Measurements from ENCODE around the gene CCDC66. TPM values are rescaled to one million over a fixed set of nuclear protein-coding genes. Genes with fewer than 3 reads are reported as not detected.
"Not testable (repeated sequence)": the region's sequence is repeated elsewhere in the genome, so short reads cannot be mapped to it uniquely, and the experiment has no call there.

CCDC66 gene
- 10 to 100 TPM; 23.5 to 28.5 TPM for total RNA-seq

GRCh38 chr3:56556908-56557830 lies at the start of gene CCDC66:
TSS of gene CCDC66 (plus strand) at chr3:56557175. CDS start at chr3:56557243, 68 bp downstream.
- CTCF ChIA-PET, result interaction anchor here (0.6 to 1.8 kb wide), 5 partner anchors 14 to 1512 kb away, joined by 3 to 6 read pairs (median 3); no protein-coding TSS in a partner anchor
- intact Hi-C loops (cut with DNase I, micrococcal nuclease), result loop anchor here (1.0 to 10.0 kb wide), 11 partner anchors 35 to 1198 kb away; partner anchors contain the start of genes APPL1 (in 1 of the 2), SLMAP (in 1 of the 2) and TASOR (in 1 of the 2)
- H3K36me3 Mint-ChIP-seq (ENCODE audit: low read depth), result peaks cover 16% of the 10 kb centered on the region
- peak within 1 kb of the TSS; percentile 93 for H3K4me3 Mint-ChIP-seq
- peak; percentile 97 for DNase-seq
- peaks cover 3% of the 10 kb centered on the region for H3K9me3 Mint-ChIP-seq (ENCODE audit: low read depth)
- H3K4me1 Mint-ChIP-seq, result peaks cover 20% of the 10 kb centered on the region
- POLR2A ChIA-PET, result interaction anchor here (0.5 to 1.4 kb wide), 3 partner anchors 29 to 120 kb away, joined by 3 to 6 read pairs (median 3); no protein-coding TSS in a partner anchor
- ATAC-seq, result peak; percentile 97
- no peaks in the 10 kb centered on the region for H3K27me3 Mint-ChIP-seq
- peak within 1 kb of the TSS; percentile 99 for H3K27ac Mint-ChIP-seq

GRCh38 chr3:56519641-56520040 lies 37.3 kb upstream of the CCDC66 start:
- ChIA-PET POLR2A (no interaction called here), CTCF (interaction anchor here (1.2 kb wide), 1 partner anchor 25 kb away, joined by 5 read pairs; no protein-coding TSS in a partner anchor)
- ATAC-seq (no peak), DNase-seq (no peak)
- H3K27ac Mint-ChIP-seq, result no peak overlapping the region
- no peaks in the 10 kb centered on the region for H3K36me3 Mint-ChIP-seq (ENCODE audit: low read depth)
- H3K4me1 Mint-ChIP-seq, result no peaks in the 10 kb centered on the region
- no peaks in the 10 kb centered on the region for H3K9me3 Mint-ChIP-seq (ENCODE audit: low read depth)
- peaks cover 17% of the 10 kb centered on the region for H3K27me3 Mint-ChIP-seq
- intact Hi-C loops (cut with DNase I, micrococcal nuclease), result no loop called here
- H3K4me3 Mint-ChIP-seq, result no peak overlapping the region

GRCh38 chr3:56522374-56522773 lies 34.6 kb upstream of the CCDC66 start:
- no peaks in the 10 kb centered on the region for H3K4me1 Mint-ChIP-seq
- H3K27me3 Mint-ChIP-seq, result peaks cover 10% of the 10 kb centered on the region
- intact Hi-C loops (cut with DNase I, micrococcal nuclease), result no loop called here
- ChIA-PET CTCF (interaction anchor here (1.6 kb wide), 1 partner anchor 28 kb away, joined by 4 read pairs; no protein-coding TSS in a partner anchor), POLR2A (no interaction called here)
- H3K36me3 Mint-ChIP-seq (ENCODE audit: low read depth), result no peaks in the 10 kb centered on the region
- ATAC-seq (no peak), DNase-seq (no peak)
- no peak overlapping the region for H3K4me3 Mint-ChIP-seq
- H3K9me3 Mint-ChIP-seq (ENCODE audit: low read depth), result no peaks in the 10 kb centered on the region
- H3K27ac Mint-ChIP-seq, result no peak overlapping the region

GRCh38 chr3:56525291-56525690 lies 31.7 kb upstream of the CCDC66 start:
- ChIA-PET POLR2A (no interaction called here), CTCF (no interaction called here)
- ATAC-seq (no peak), DNase-seq (no peak)
- no peak overlapping the region for H3K4me3 Mint-ChIP-seq
- H3K4me1 Mint-ChIP-seq, result no peaks in the 10 kb centered on the region
- no peaks in the 10 kb centered on the region for H3K9me3 Mint-ChIP-seq (ENCODE audit: low read depth)
- intact Hi-C loops (cut with DNase I, micrococcal nuclease), result no loop called here
- H3K27me3 Mint-ChIP-seq, result peaks cover 7% of the 10 kb centered on the region
- H3K27ac Mint-ChIP-seq, result no peak overlapping the region
- no peaks in the 10 kb centered on the region for H3K36me3 Mint-ChIP-seq (ENCODE audit: low read depth)

- Mint-ChIP-seq H3K4me1 (no peaks in the 10 kb centered on the region), H3K9me3 (ENCODE audit: low read depth) (peaks cover 9% of the 10 kb centered on the region)
Observed at GRCh38 chr3:56536735-56537134, 20.2 kb upstream of the CCDC66 start.

DNA sequence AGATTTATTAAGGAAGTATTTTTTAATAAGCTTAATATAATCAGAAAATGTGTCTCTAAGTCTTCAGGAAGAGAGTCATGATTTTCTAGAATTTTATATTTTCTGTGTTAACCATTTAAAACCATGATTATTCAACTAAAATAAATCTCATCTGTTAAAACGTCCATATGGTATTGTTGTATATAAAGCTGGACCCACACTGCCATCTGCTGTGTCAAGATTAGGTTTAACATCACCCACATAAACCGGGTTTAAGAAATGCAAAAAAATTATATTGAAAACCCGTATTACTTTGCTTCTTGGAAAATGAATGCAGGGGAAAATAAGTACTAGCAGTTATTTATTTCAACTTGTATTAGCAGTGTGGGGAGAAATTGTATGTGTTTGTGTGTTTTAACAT lies 9.5 kb upstream of the CCDC66 start:
- no peak for DNase-seq
- H3K27me3 Mint-ChIP-seq, result peaks cover 7% of the 10 kb centered on the region
- no peaks in the 10 kb centered on the region for H3K36me3 Mint-ChIP-seq (ENCODE audit: low read depth)
- H3K4me1 Mint-ChIP-seq, result no peaks in the 10 kb centered on the region
- H3K4me3 Mint-ChIP-seq, result no peak overlapping the region
- ATAC-seq, result no peak
- peaks cover 8% of the 10 kb centered on the region for H3K9me3 Mint-ChIP-seq (ENCODE audit: low read depth)
- intact Hi-C loops (cut with DNase I, micrococcal nuclease), result loop anchor here in 1 of 2 experiments (5.0 kb wide), 1 partner anchor 205 kb away; no protein-coding TSS in a partner anchor
- CTCF ChIA-PET, result interaction anchor here (0.7 kb wide), 1 partner anchor 46 kb away, joined by 3 read pairs; no protein-coding TSS in a partner anchor
- POLR2A ChIA-PET, result no interaction called here
- no peak overlapping the region for H3K27ac Mint-ChIP-seq

More at GRCh38 chr3:56536735-56537134, 20.2 kb upstream of the CCDC66 start:
- Mint-ChIP-seq H3K27ac (no peak overlapping the region), H3K4me3 (no peak overlapping the region), H3K27me3 (peaks cover 5% of the 10 kb centered on the region), H3K36me3 (ENCODE audit: low read depth) (peaks cover 4% of the 10 kb centered on the region)
- ChIA-PET POLR2A (no interaction called here), CTCF (no interaction called here)
- ATAC-seq, result no peak
- no peak for DNase-seq
- intact Hi-C loops (cut with DNase I, micrococcal nuclease), result no loop called here

DNA sequence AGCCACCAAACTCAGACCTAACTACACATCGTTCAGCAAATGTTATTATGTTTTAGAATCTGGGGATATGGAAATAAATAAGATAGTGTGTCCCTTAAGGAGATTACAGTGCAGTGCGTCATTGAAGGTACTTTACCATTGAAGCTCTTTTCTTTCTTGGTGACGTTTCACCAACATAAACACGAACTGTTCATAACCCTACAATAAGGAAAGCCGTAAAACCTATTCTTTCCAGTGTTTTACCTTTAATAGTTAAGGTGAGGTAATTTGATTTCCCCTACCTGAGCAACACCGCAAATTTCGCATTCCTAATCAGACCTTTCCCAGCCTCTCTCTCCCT lies 826 bp downstream of the CCDC66 start:
- Mint-ChIP-seq H3K4me3 (peak overlapping the region; percentile 93), H3K27me3 (no peaks in the 10 kb centered on the region), H3K9me3 (ENCODE audit: low read depth) (no peaks in the 10 kb centered on the region), H3K36me3 (ENCODE audit: low read depth) (peaks cover 16% of the 10 kb centered on the region), H3K27ac (peak overlapping the region; percentile 99), H3K4me1 (peaks cover 20% of the 10 kb centered on the region)
- ChIA-PET CTCF (interaction anchor here (0.6 to 1.8 kb wide), 2 partner anchors 36 to 197 kb away, joined by 3 to 6 read pairs; no protein-coding TSS in a partner anchor), POLR2A (interaction anchor here (0.7 to 1.4 kb wide), 2 partner anchors 28 to 120 kb away, joined by 3 read pairs; no protein-coding TSS in a partner anchor)
- intact Hi-C loops (cut with DNase I, micrococcal nuclease), result loop anchor here (1.0 to 10.0 kb wide), 11 partner anchors 34 to 1197 kb away; partner anchors contain the start of genes APPL1 (in 1 of the 2), SLMAP (in 1 of the 2) and TASOR (in 1 of the 2)
- DNase-seq, result no peak
- ATAC-seq, result peak; percentile 27

DNA sequence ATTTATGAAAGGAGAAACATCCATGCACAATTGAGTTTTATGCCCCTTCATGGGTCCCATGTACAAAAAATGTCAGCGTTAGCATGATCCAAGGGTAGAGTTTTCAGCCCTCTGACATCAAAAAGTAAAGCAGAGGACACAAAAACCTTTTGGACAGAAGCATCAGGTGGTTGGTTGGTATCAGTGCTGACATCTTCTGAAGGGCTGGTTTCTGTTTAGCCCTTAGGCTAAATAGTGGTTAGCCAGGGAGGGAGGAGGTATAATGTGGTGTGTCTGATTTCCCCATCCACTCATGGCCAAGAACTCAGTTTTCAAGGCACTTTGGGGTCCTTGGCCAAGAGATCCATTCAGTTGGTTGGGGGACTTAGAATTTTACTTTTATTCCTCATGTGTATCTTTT lies 16.5 kb downstream of the CCDC66 start:
- no peak overlapping the region for H3K4me3 Mint-ChIP-seq
- intact Hi-C loops (cut with DNase I, micrococcal nuclease), result no loop called here
- H3K27me3 Mint-ChIP-seq, result no peaks in the 10 kb centered on the region
- peaks cover 63% of the 10 kb centered on the region for H3K36me3 Mint-ChIP-seq (ENCODE audit: low read depth)
- ChIA-PET CTCF (no interaction called here), POLR2A (no interaction called here)
- DNase-seq (no peak), ATAC-seq (no peak)
- peaks cover 22% of the 10 kb centered on the region for H3K4me1 Mint-ChIP-seq
- peaks cover 3% of the 10 kb centered on the region for H3K9me3 Mint-ChIP-seq (ENCODE audit: low read depth)
- H3K27ac Mint-ChIP-seq, result no peak overlapping the region

- ATAC-seq; POLR2A ChIA-PET; H3K27ac Mint-ChIP-seq; H3K27me3 Mint-ChIP-seq; H3K4me3 Mint-ChIP-seq; CTCF ChIA-PET; H3K9me3 Mint-ChIP-seq (ENCODE audit: low read depth); intact Hi-C loops (cut with DNase I, micrococcal nuclease); DNase-seq: not testable (repeated sequence)
- Mint-ChIP-seq H3K4me1 (peaks cover 12% of the 10 kb centered on the region), H3K36me3 (ENCODE audit: low read depth) (peaks cover 59% of the 10 kb centered on the region)
Observed at GRCh38 chr3:56581941-56582340, 25.0 kb downstream of the CCDC66 start.

DNA sequence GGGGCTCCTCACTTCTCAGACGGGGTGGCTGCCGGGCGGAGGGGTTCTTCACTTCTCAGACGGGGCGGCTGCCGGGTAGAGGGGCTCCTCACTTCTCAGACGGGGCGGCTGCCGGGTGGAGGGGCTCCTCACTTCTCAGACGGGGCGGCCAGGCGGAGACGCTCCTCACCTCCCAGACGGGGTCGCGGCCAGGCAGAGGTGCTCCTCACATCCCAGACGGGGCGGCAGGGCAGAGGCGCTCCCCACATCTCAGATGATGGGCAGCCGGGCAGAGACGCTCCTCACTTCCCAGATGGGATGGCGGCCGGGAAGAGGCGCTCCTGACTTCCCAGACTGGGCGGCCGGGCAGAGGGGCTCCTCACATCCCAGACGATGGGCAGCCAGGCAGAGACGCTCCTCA lies 27.3 kb downstream of the CCDC66 start:
- CTCF ChIA-PET; H3K9me3 Mint-ChIP-seq (ENCODE audit: low read depth); ATAC-seq; H3K27me3 Mint-ChIP-seq; intact Hi-C loops (cut with DNase I, micrococcal nuclease); H3K4me3 Mint-ChIP-seq; H3K4me1 Mint-ChIP-seq; DNase-seq; POLR2A ChIA-PET; H3K27ac Mint-ChIP-seq: not testable (repeated sequence)
- H3K36me3 Mint-ChIP-seq (ENCODE audit: low read depth), result peaks cover 41% of the 10 kb centered on the region

- no peak for ATAC-seq
- DNase-seq, result no peak
- Mint-ChIP-seq H3K9me3 (ENCODE audit: low read depth) (no peaks in the 10 kb centered on the region), H3K27ac (peak overlapping the region; percentile 67), H3K4me3 (no peak overlapping the region), H3K27me3 (no peaks in the 10 kb centered on the region), H3K36me3 (ENCODE audit: low read depth) (peaks cover 23% of the 10 kb centered on the region), H3K4me1 (peaks cover 47% of the 10 kb centered on the region)
- intact Hi-C loops (cut with DNase I, micrococcal nuclease), result loop anchor here in 1 of 2 experiments (5.0 kb wide), 1 partner anchor 34 kb away; the partner anchor contains the start of gene CCDC66
- ChIA-PET POLR2A (no interaction called here), CTCF (no interaction called here)
Observed at GRCh38 chr3:56590814-56591213, 33.8 kb downstream of the CCDC66 start.
